ENCODE data around the gene KRR1.

KRR1 gene

DNA sequence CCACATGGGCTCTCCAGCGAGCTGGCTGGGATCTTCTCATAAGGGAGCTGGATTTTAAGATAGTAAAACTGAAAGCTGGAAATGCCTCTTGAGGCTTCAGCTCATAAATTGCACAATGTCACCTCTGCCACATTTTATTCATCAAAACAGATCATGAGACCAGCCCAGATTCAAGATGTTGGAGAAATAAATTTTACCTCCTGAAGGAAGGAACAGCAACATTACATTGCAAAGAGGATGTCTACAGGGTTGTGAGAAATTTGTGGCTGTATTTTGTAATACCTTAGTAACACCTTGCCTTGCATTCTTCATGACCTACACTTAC lies 43.1 kb upstream of the KRR1 start:
- H4K91ac ChIP-seq (ENCODE audit: low read depth, low read length) = no peak overlapping the region
- H3K27ac ChIP-seq (ENCODE audit: low read depth, low read length) = no peak overlapping the region
- no peak overlapping the region for H2AFZ ChIP-seq (ENCODE audit: insufficient read depth, low read length, poor library complexity)
- H2AK5ac ChIP-seq (ENCODE audit: low read length) = no peak overlapping the region
- H3K23ac ChIP-seq (ENCODE audit: low read length) = no peak overlapping the region
- H3K9me3 ChIP-seq (ENCODE audit: insufficient read depth, low read depth, low read length) = no peaks in the 10 kb centered on the region
- no peaks in the 10 kb centered on the region for H3K36me3 ChIP-seq (ENCODE audit: control insufficient read depth in 1 of 2, insufficient read depth in 2 of 2, low read length in 2 of 2)
- no peak overlapping the region for H3K4me3 ChIP-seq (ENCODE audit: low read depth, low read length)
- no peak overlapping the region for H2BK12ac ChIP-seq (ENCODE audit: low read length)
- no peak overlapping the region for H3K9ac ChIP-seq (ENCODE audit: low read length)
- no peak overlapping the region for H3K14ac ChIP-seq (ENCODE audit: low read length)
- WGBS (ENCODE audit: extremely low coverage, insufficient coverage, insufficient read length) = no CpG with 5 or more reads among the region's 1 CpG
- DNase-seq = peak in 1 of 2 donors; percentile 19
- no peak overlapping the region for H3K4ac ChIP-seq (ENCODE audit: low read depth, low read length)
- H3K79me1 ChIP-seq (ENCODE audit: low read length) = no peaks in the 10 kb centered on the region
- H3K27me3 ChIP-seq (ENCODE audit: insufficient read depth, low read length) = no peaks in the 10 kb centered on the region
- no peak overlapping the region for H2BK5ac ChIP-seq (ENCODE audit: low read depth, low read length, poor library complexity)
- no peak overlapping the region for H3K4me2 ChIP-seq (ENCODE audit: low read length)
- no peak overlapping the region for H4K12ac ChIP-seq (ENCODE audit: low read depth, low read length)
- no peaks in the 10 kb centered on the region for H3K79me2 ChIP-seq (ENCODE audit: control insufficient read depth, insufficient read depth, low read length, poor library complexity)
- no peak overlapping the region for H3K18ac ChIP-seq (ENCODE audit: low read length)
- H3K4me1 ChIP-seq (ENCODE audit: control insufficient read depth in 1 of 2, insufficient read depth in 2 of 2, low read length in 2 of 2) = peaks cover 0 to 8% of the 10 kb centered on the region in 2 experiments
- no peak overlapping the region for H4K8ac ChIP-seq (ENCODE audit: low read depth, low read length)
- no peak overlapping the region for H2BK120ac ChIP-seq (ENCODE audit: insufficient read depth, low read length, poor library complexity)

GRCh38 chr12:75553836-75554555 lies 42.6 kb upstream of the KRR1 start:
- Histone ChIP-seq H3K4me1 (ENCODE audit: control insufficient read depth in 1 of 2, insufficient read depth in 2 of 2, low read length in 2 of 2) (peaks cover 0 to 8% of the 10 kb centered on the region in 2 experiments), H3K4ac (ENCODE audit: low read depth, low read length) (no peak overlapping the region), H3K9me3 (ENCODE audit: insufficient read depth, low read depth, low read length) (no peaks in the 10 kb centered on the region), H2BK120ac (ENCODE audit: insufficient read depth, low read length, poor library complexity) (no peak overlapping the region), H4K8ac (ENCODE audit: low read depth, low read length) (no peak overlapping the region), H2AK5ac (ENCODE audit: low read length) (no peak overlapping the region), H3K14ac (ENCODE audit: low read length) (no peak overlapping the region), H3K18ac (ENCODE audit: low read length) (no peak overlapping the region), H3K27ac (ENCODE audit: low read depth, low read length) (peak overlapping the region; percentile 59), H2AFZ (ENCODE audit: insufficient read depth, low read length, poor library complexity) (no peak overlapping the region), H4K91ac (ENCODE audit: low read depth, low read length) (no peak overlapping the region), H4K12ac (ENCODE audit: low read depth, low read length) (no peak overlapping the region), H3K36me3 (ENCODE audit: control insufficient read depth in 1 of 2, insufficient read depth in 2 of 2, low read length in 2 of 2) (no peaks in the 10 kb centered on the region), H3K27me3 (ENCODE audit: insufficient read depth, low read length) (no peaks in the 10 kb centered on the region), H3K9ac (ENCODE audit: low read length) (no peak overlapping the region), H3K79me2 (ENCODE audit: control insufficient read depth, insufficient read depth, low read length, poor library complexity) (no peaks in the 10 kb centered on the region), H3K23ac (ENCODE audit: low read length) (no peak overlapping the region), H2BK5ac (ENCODE audit: low read depth, low read length, poor library complexity) (no peak overlapping the region), H3K4me3 (ENCODE audit: low read depth, low read length) (no peak overlapping the region), H3K4me2 (ENCODE audit: low read length) (peak overlapping the region; percentile 4), H2BK12ac (ENCODE audit: low read length) (no peak overlapping the region), H3K79me1 (ENCODE audit: low read length) (no peaks in the 10 kb centered on the region)
- WGBS (ENCODE audit: extremely low coverage, insufficient coverage, insufficient read length) = no CpG with 5 or more reads among the region's 3 CpGs
- DNase-seq = peak; percentile 10 to 66

DNA sequence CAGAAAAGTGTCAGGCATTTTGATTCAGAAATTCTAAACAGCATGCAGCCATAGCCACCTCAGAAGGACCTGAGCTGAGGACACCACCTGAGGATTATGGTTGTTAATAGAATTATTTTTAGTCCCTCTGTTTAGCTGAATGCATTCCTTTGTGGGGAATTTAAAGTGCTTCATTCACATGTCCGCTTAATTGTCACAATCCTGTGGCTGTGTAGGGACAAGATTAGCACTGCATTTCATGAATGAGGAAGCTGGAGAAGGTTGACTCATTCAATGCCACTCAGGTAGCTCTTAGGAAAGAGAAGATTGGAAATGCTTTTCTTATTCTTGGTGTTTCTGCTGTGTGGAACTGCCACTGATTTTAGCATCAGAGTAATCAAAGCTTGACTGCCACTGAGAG lies 42.0 kb upstream of the KRR1 start:
- Histone ChIP-seq H3K79me1 (ENCODE audit: low read length) (no peaks in the 10 kb centered on the region), H2AFZ (ENCODE audit: insufficient read depth, low read length, poor library complexity) (no peak overlapping the region), H4K91ac (ENCODE audit: low read depth, low read length) (no peak overlapping the region), H4K12ac (ENCODE audit: low read depth, low read length) (no peak overlapping the region), H3K36me3 (ENCODE audit: control insufficient read depth in 1 of 2, insufficient read depth in 2 of 2, low read length in 2 of 2) (no peaks in the 10 kb centered on the region), H3K9ac (ENCODE audit: low read length) (no peak overlapping the region), H2BK5ac (ENCODE audit: low read depth, low read length, poor library complexity) (no peak overlapping the region), H2BK120ac (ENCODE audit: insufficient read depth, low read length, poor library complexity) (no peak overlapping the region), H3K23ac (ENCODE audit: low read length) (no peak overlapping the region), H3K4ac (ENCODE audit: low read depth, low read length) (no peak overlapping the region), H3K79me2 (ENCODE audit: control insufficient read depth, insufficient read depth, low read length, poor library complexity) (no peaks in the 10 kb centered on the region), H3K18ac (ENCODE audit: low read length) (no peak overlapping the region), H3K4me2 (ENCODE audit: low read length) (peak overlapping the region; percentile 4), H4K8ac (ENCODE audit: low read depth, low read length) (no peak overlapping the region), H3K4me3 (ENCODE audit: low read depth, low read length) (no peak overlapping the region), H3K27me3 (ENCODE audit: insufficient read depth, low read length) (no peaks in the 10 kb centered on the region), H3K9me3 (ENCODE audit: insufficient read depth, low read depth, low read length) (no peaks in the 10 kb centered on the region), H2BK12ac (ENCODE audit: low read length) (no peak overlapping the region), H2AK5ac (ENCODE audit: low read length) (no peak overlapping the region), H3K27ac (ENCODE audit: low read depth, low read length) (peak overlapping the region; percentile 59), H3K14ac (ENCODE audit: low read length) (no peak overlapping the region), H3K4me1 (ENCODE audit: control insufficient read depth in 1 of 2, insufficient read depth in 2 of 2, low read length in 2 of 2) (peaks cover 0 to 8% of the 10 kb centered on the region in 2 experiments)
- WGBS (ENCODE audit: extremely low coverage, insufficient coverage, insufficient read length) = no CpG with 5 or more reads among the region's 1 CpG
- DNase-seq = peak; percentile 18 to 75

GRCh38 chr12:75551477-75551876 lies 40.1 kb upstream of the KRR1 start:
- Histone ChIP-seq H4K91ac (ENCODE audit: low read depth, low read length) (no peak overlapping the region), H3K36me3 (ENCODE audit: control insufficient read depth in 1 of 2, insufficient read depth in 2 of 2, low read length in 2 of 2) (no peaks in the 10 kb centered on the region), H2BK12ac (ENCODE audit: low read length) (no peak overlapping the region), H2AK5ac (ENCODE audit: low read length) (no peak overlapping the region), H3K4me2 (ENCODE audit: low read length) (no peak overlapping the region), H4K8ac (ENCODE audit: low read depth, low read length) (no peak overlapping the region), H2BK5ac (ENCODE audit: low read depth, low read length, poor library complexity) (no peak overlapping the region), H3K18ac (ENCODE audit: low read length) (no peak overlapping the region), H2BK120ac (ENCODE audit: insufficient read depth, low read length, poor library complexity) (no peak overlapping the region), H4K12ac (ENCODE audit: low read depth, low read length) (no peak overlapping the region), H3K27ac (ENCODE audit: low read depth, low read length) (no peak overlapping the region), H3K4me1 (ENCODE audit: control insufficient read depth in 1 of 2, insufficient read depth in 2 of 2, low read length in 2 of 2) (peaks cover 0 to 8% of the 10 kb centered on the region in 2 experiments), H3K79me1 (ENCODE audit: low read length) (no peaks in the 10 kb centered on the region), H3K27me3 (ENCODE audit: insufficient read depth, low read length) (no peaks in the 10 kb centered on the region), H3K4ac (ENCODE audit: low read depth, low read length) (no peak overlapping the region), H3K79me2 (ENCODE audit: control insufficient read depth, insufficient read depth, low read length, poor library complexity) (no peaks in the 10 kb centered on the region), H3K23ac (ENCODE audit: low read length) (no peak overlapping the region), H3K9ac (ENCODE audit: low read length) (no peak overlapping the region), H3K9me3 (ENCODE audit: insufficient read depth, low read depth, low read length) (no peaks in the 10 kb centered on the region), H2AFZ (ENCODE audit: insufficient read depth, low read length, poor library complexity) (no peak overlapping the region), H3K14ac (ENCODE audit: low read length) (no peak overlapping the region), H3K4me3 (ENCODE audit: low read depth, low read length) (no peak overlapping the region)
- DNase-seq = no peak
